Measurements from ENCODE around the gene NAA60. TPM values are rescaled to one million over a fixed set of nuclear protein-coding genes. Genes with fewer than 3 reads are reported as not detected.

NAA60 gene
- polyA plus RNA-seq: 10 to 100 TPM; 25.0 to 32.4 (median 25.9) TPM

DNA sequence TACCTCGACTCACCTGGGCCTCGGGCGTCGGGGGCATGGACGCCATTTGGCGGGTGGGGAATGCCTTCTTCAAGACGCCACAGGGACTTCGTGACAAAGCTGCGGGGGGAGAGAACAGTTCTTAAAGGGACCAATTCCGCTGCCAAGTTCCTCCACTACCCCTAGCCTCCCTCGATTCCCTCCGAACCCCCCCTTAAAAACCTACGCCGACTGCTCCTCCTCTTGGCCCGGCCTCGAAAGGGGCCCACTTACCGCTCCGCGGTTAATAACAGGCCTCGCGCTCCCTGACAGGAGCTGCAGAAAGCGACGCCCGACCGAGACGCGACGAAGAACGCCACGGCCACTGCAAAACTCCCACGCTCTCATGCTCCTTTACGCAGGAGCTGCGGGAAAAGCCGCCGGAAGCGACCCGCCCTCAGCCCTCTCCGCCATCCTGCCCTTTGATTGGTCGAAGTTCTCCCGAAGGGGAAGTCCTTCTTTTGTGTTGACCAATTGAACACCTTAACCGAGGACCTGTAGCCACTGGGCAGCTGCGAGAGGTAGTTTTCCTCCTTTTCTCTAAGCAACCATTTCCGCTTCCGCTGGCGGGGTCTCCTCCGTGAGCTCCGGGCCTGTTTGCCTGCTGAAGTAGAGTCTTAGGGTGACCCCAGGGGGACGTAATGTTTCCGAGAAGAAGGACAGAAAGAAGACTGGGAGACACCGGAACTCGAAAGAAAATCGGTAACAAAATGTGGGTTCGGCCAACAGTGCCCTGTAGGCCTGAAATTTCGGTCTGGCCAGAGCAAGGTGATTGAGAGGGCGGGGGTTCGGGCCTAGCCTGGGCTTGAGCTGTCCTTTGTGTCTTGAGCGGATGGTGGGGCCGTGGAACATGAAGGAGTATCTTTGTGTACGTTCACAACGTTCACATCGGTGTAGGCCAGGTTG lies at the start of gene NAA60, which contains the start of gene ZNF597:
Gene NAA60 (plus strand): TSS at position 573 of the 924 bp plus-strand sequence. CDS start 32,548 bp downstream, outside the sequence.
Gene ZNF597 (minus strand): TSS at position 397 of the 924 bp plus-strand sequence. CDS start 351 bp downstream, at position 46.
- H3K27ac ChIP-seq (ENCODE audit: low read depth, low read length): no peak within 1 kb of the TSS
- 40 to 43% (median 42%) methylated on average over 60 to 61 of the region's 61 CpGs for WGBS, 3 donors

- H3K27ac ChIP-seq (ENCODE audit: low read depth, low read length): no peak overlapping the region
- 0 to 1% (median 1%) methylated on average over 18 of the region's 18 CpGs for WGBS, 3 donors
Observed at GRCh38 chr16:3400446-3400778, 43.1 kb upstream of the NAA60 start.

DNA sequence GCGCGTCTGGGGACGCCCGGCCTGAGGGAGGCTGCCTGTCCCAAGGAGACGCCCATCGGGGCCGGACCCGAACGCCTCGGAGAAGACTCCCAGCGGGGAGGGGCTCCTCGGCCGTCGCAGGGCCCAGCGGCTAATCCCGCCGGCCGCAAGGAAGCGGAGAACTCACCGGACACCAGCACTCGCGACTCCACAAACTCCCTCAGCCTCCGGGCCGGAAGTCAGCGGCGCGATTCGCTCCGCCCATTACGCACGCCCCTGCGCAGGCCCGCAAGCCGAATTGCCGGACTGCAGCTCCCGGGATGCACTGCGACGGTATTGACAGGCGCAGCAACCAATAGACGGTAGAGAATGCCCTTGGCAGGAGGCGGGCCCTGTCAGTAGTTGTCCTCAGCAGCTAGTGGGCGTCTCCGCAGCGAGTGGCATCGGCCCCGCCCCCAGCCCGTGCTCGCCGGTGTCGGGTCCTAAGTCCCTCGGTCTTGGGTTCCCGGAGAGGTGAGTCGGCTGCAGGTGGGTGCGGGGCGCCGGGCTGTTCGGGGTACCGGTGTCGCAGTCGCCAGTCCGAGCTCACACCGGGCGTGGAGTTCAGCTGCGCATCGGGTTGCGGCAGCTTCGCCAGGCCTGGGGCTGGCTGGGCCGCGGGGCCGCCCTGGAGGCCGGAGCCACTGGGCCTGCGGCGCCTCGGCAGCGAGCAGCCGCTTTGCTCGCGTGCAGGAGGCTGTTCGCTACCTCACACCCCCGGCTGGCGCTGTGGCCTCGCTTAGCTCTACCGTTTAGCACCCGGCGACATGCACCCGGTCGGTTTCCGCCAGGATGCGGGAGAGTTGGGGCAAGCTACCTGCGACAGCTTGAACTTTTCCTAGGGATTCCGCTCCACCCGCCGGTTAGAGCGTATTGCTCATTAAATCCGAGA lies 42.4 kb upstream of the NAA60 start, which contains the start of the genes ZNF174 and ZSCAN32:
Gene ZNF174 (plus strand): TSS at position 437 of the 910 bp plus-strand sequence. CDS start 790 bp downstream, outside the sequence.
Gene ZSCAN32 (minus strand): TSS at position 226 of the 910 bp plus-strand sequence. CDS start 3,447 bp downstream, outside the sequence.
- no peak within 1 kb of the TSS for H3K27ac ChIP-seq (ENCODE audit: low read depth, low read length)
- WGBS, 3 donors: 0 to 1% (median 0%) methylated on average over 85 to 95 of the region's 95 CpGs

DNA sequence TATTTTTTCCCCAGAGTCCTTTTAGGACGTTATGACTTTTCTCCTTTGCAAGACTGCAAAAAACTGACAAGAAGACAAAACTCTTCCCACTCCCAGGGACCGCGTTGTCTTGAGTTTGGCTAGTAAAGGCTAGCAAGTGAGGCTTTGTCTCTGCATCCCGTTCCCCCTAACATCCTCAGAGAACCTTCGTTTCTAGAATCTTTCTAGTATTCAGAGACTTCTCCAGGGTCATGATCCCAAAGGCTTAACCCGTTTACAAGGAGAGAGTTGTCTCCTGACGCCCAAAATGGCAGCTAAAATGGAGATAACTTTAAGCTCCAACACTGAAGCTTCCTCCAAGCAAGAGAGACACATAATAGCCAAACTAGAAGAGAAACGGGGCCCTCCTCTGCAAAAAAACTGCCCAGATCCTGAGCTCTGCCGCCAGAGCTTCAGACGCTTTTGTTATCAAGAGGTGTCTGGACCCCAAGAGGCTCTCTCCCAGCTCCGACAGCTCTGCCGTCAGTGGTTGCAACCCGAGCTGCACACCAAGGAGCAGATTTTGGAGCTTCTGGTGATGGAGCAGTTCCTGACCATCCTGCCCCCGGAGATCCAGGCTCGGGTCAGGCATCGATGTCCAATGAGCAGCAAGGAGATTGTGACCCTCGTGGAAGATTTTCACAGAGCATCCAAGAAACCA lies 41.6 kb upstream of the NAA60 start:
- WGBS, 3 donors: 34 to 44% (median 37%) methylated on average over 17 of the region's 17 CpGs
- no peak overlapping the region for H3K27ac ChIP-seq (ENCODE audit: low read depth, low read length)

DNA sequence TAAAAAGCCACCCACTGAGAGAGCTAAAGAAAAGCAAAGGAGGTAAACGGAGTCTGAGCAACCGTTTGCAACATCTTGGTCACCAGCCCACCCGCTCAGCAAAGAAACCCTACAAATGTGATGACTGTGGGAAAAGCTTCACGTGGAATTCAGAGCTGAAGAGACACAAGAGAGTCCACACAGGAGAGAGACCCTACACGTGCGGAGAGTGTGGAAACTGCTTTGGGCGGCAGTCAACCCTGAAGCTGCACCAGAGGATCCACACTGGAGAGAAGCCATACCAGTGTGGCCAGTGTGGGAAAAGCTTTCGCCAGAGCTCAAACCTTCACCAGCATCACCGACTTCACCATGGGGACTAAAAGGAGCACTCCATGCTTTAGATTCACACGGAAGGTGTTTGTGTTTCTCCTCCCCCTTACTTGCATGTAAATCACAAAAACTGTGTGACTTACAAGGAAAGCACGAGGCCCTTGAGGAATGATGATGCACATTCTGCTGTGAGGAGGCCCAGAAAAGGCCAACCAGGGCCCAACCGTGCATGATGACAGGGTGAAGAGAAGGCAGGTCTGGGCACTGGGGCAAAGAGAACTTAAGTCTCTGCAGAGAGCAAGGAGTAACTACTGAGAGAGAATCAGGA lies 34.8 kb upstream of the NAA60 start:
- H3K27ac ChIP-seq (ENCODE audit: low read depth, low read length): no peak overlapping the region
- WGBS, 3 donors: 97 to 98% (median 97%) methylated on average over 12 of the region's 12 CpGs

DNA sequence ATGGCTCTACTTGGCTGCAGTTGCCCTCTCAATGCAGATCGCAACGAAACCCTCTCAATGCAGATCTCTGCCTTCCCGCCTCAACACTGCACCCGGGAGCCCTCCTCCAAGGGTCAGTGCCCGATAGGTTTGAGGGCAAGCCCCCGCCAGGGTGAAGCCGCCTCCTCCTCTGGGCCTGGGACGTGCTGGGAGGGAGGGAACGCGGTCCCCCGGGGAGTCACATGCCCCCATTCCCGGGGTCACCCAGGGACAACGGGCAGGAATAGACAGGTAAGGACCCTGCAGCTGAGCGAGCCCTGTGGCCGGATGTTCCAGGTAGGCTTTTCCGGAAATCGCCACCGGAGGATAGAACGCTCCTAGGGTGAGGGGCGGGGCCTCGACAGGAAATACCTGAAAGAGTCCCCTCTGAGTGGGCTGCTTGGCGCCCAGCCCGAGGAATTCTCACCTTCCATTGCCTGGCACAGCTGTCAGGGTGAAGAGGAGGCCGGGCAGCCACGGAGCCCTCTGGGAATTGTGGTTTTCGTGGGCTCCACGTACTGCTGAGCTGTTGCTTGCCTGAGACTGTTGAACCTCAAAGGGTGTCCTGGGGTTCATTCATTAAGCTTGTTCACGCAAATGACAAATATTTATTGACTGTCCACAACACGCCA lies 29.6 kb upstream of the NAA60 start:
- H3K27ac ChIP-seq (ENCODE audit: low read depth, low read length): no peak overlapping the region
- WGBS, 3 donors: 38 to 46% (median 43%) methylated on average over 28 to 29 of the region's 29 CpGs

GRCh38 chr16:3431779-3432219 lies 11.7 kb upstream of the NAA60 start:
- H3K27ac ChIP-seq (ENCODE audit: low read depth, low read length): no peak overlapping the region
- 58 to 70% (median 60%) methylated on average over 26 of the region's 26 CpGs for WGBS, 3 donors

- H3K27ac ChIP-seq (ENCODE audit: low read depth, low read length): no peak overlapping the region
Observed at GRCh38 chr16:3434373-3434772, 9.1 kb upstream of the NAA60 start.

DNA sequence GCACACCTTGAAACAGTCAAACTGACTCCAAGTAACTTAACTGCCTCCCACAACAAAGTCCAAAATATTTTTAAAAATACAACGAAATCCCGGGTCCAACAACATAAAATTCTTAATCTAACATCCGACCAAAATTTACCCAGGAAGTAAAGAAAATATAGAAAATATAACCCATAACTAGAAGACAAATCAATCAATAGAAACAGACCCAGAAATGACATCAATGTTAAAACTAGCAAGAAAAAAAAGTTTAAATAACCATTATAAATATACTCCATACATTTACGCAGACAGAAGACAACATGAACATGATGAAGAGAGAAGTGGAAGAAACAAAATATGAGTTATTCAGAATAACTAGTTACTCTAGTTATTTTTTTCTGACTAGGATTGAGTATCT lies 3.8 kb upstream of the NAA60 start:
- H3K27ac ChIP-seq (ENCODE audit: low read depth, low read length): no peak overlapping the region
- 77 to 91% (median 87%) methylated on average over 4 of the region's 4 CpGs for WGBS, 3 donors

- no peak overlapping the region for H3K27ac ChIP-seq (ENCODE audit: low read depth, low read length)
- 37 to 51% (median 38%) methylated on average over 10 of the region's 10 CpGs for WGBS, 3 donors
Observed at GRCh38 chr16:3444032-3444388, 530 bp downstream of the NAA60 start.

DNA sequence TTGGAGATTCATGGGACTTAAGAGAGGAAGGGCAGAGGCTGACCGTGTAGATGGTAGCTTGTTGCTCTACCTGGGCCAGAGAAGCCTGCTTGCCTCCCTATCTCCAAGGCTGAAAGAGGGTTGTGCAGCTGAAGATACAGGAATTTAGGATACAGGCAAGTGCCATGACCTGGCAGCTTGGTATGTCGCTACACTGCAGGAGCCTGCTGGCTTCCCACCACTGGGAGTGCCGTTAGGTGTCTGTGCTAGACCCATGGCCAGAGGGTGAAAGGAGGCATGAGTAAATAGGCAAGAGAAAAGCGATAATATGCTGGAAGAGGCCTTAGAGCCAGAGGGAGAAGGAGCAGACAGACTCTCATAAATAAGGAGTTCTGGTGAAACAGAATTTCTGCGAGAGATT lies 10.6 kb downstream of the NAA60 start:
- 86 to 90% (median 89%) methylated on average over 5 of the region's 5 CpGs for WGBS, 3 donors

GRCh38 chr16:3454631-3455147 lies 11.2 kb downstream of the NAA60 start:
- WGBS, 3 donors: 64 to 78% (median 78%) methylated on average over 10 of the region's 10 CpGs
- H3K27ac ChIP-seq (ENCODE audit: low read depth, low read length): no peak overlapping the region

More for the DNA sequence above, 10.6 kb downstream of the NAA60 start:
- no peak overlapping the region for H3K27ac ChIP-seq (ENCODE audit: low read depth, low read length)

GRCh38 chr16:3457434-3458252 lies 14.2 kb downstream of the NAA60 start:
- peak overlapping the region; percentile 91 for H3K27ac ChIP-seq (ENCODE audit: low read depth, low read length)
- 1% methylated on average over 62 to 83 of the region's 83 CpGs for WGBS, 3 donors

DNA sequence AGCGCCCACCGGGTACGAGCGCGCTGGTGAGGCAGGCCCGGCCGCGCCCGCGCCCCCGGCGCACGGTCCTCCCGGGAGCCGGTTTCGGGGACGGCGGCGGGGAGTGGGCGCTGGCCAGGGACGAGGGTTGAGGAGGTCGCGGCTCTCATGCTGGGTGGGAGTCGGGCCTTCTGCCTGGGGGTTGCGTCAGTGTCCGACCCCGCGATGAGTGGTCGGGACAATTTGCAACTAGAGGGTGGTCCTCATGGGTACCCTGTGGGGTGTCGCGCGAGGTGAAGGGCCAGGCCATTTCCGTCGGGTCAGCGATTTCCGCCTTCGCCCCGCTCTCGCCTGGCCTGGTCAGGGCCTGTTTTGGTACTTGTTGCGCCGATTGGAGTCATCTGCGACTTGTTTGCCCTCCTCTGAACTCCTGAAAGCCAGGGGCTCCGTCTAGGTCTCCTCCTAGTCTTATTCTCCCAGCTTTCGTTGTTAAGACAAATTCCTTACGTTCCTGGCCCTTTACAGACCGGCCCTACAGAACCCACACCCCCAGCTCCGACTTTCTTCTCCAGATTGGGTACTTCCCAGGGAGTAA lies 14.9 kb downstream of the NAA60 start:
- WGBS, 3 donors: 0 to 1% (median 0%) methylated on average over 42 to 47 of the region's 47 CpGs

DNA sequence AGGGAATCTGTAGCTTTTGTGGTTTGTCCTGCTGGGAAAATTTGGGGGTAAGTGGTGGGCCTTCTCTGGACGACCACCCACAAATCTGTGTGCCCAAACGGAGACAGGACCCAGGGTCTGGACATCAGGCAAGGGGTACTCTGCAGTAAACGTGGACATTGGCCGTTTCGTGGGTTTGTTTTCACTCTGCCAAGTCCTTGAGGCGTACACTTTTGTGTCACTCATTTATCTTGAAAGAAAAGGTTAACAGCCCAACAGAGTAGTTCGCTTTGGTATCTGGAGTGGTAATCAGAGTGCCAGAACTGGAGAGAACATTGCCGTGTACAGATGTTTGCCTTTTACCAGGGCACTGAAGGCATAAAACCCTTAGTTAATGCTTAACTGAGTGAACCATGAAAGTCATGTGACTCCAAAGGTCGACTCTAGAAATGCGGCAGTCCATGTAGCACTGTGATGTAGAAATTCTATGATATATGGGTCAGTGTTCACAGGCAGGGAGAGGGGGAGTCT lies 15.4 kb downstream of the NAA60 start:
- H3K27ac ChIP-seq (ENCODE audit: low read depth, low read length): peak overlapping the region; percentile 36
- WGBS, 3 donors: 3 to 13% (median 12%) methylated on average over 10 of the region's 10 CpGs

More for the DNA sequence above, 14.9 kb downstream of the NAA60 start:
- H3K27ac ChIP-seq (ENCODE audit: low read depth, low read length): peak overlapping the region; percentile 91
